A549 (cell line): ENCODE data around the gene TMEM156. TPM values are rescaled to one million over a fixed set of nuclear protein-coding genes. Genes with fewer than 3 reads are reported as not detected.

Experiments used
- ATAC-seq, 2 experiments: fragments of 200-7000 bp in 1 of 2; fragments of >200 bp in 1 of 2; cut with Nextera tagmentation in 1 of 2; cut with Tn5 transposase in 1 of 2; 3 replicates each; pipeline versions ENCODE4 v1.8.0 to v1.9.1; 2018 to 2020; ENCODE audit warnings: mild to moderate bottlenecking in 1 of 2, moderate library complexity in 1 of 2
- CTCF ChIA-PET: fragments of 300-600 bp; sonication (Branson Sonifier 250); formaldehyde crosslinking; extraction: SDS; loops from one replicate; lab custom pipeline; 2021; ENCODE audit warnings: antibody characterized with exemption, inconsistent platforms; lab: Yijun Ruan, JAX
- POLR2A ChIA-PET: fragments of 350-600 bp; formaldehyde crosslinking; extraction: SDS; loops from one replicate; lab custom pipeline; 2021; ENCODE audit warnings: antibody characterized with exemption, inconsistent platforms; lab: Yijun Ruan, JAX
- DNase-seq, 2 experiments: peaks; one replicate each; pipeline versions ENCODE4 v3.0.0 to v3.0.0-alpha.2; 2011 to 2016; ENCODE audit warnings: low read depth in 1 of 2, low spot score in 1 of 2
- FAIRE-seq: peaks from 2 replicates; lab custom pipeline; 2011; peaks lifted over from hg19 to GRCh38; lab: Jason Lieb, UNC
- H3K27ac ChIP-seq, 2 experiments: fragments of >200 bp; sonication (Bioruptor Twin); formaldehyde crosslinking; 3 replicates each; pipeline ENCODE4 v1.5.1; 2016 to 2017
- H3K4me1 ChIP-seq: fragments of >200 bp; sonication (Bioruptor Twin); formaldehyde crosslinking; 3 replicates; pipeline ENCODE4 v1.6.1; 2016
- H3K4me2 ChIP-seq: fragments of >200 bp; sonication (Bioruptor Twin); formaldehyde crosslinking; 3 replicates; pipeline ENCODE4 v1.6.1; 2016
- H3K4me3 ChIP-seq: fragments of >200 bp; sonication (Bioruptor Twin); formaldehyde crosslinking; 3 replicates; pipeline ENCODE4 v1.5.1; 2016
- H3K9me3 ChIP-seq: fragments of >200 bp; sonication (Bioruptor Twin); formaldehyde crosslinking; 3 replicates; pipeline ENCODE4 v1.6.1; 2016
- BHLHE40 ChIP-seq: IDR thresholded peaks from 2 replicates; pipeline ENCODE4 v1.6.1; 2012; ENCODE audit warnings: low read depth, low read length, inconsistent platforms
- CBX8 ChIP-seq: fragments of 200-600 bp; sonication (generic); IDR thresholded peaks from 2 replicates; pipeline ENCODE4 v1.6.1; 2016
- EP300 ChIP-seq, 2 experiments: fragments of >200 bp; sonication (Bioruptor Twin); formaldehyde crosslinking; IDR thresholded peaks; 2 replicates in 1 of 2; 3 replicates in 1 of 2; pipeline ENCODE4 v1.6.1; 2016 to 2017
- ESRRA ChIP-seq: fragments of 150-350 bp; IDR thresholded peaks from 2 replicates; pipeline ENCODE4 v1.6.1; 2014; ENCODE audit warnings: mild to moderate bottlenecking, low read length, borderline replicate concordance
- FOSB ChIP-seq: fragments of 250-450 bp; sonication (Bioruptor Pico); IDR thresholded peaks from 2 replicates; pipeline ENCODE4 v1.5.0; 2020; ENCODE audit warnings: mild to moderate bottlenecking, moderate library complexity
- FOSL2 ChIP-seq, 2 experiments: fragments of 450-650 bp in 1 of 2; fragments of >200 bp in 1 of 2; sonication (Bioruptor Twin) in 1 of 2; formaldehyde crosslinking; IDR thresholded peaks; 2 replicates each; pipeline versions ENCODE4 v1.5.0 to v1.6.1; 2016 to 2020; ENCODE audit warnings: mild to moderate bottlenecking in 1 of 2, moderate library complexity in 1 of 2
- GATA3 ChIP-seq: IDR thresholded peaks from 2 replicates; pipeline ENCODE4 v1.6.1; 2012; ENCODE audit warnings: borderline replicate concordance
- HEYL ChIP-seq: fragments of 250-450 bp; sonication (Bioruptor Pico); IDR thresholded peaks from 2 replicates; pipeline ENCODE4 v1.8.0; 2021; ENCODE audit warnings: mild to moderate bottlenecking, moderate library complexity
- HOXA7 ChIP-seq: fragments of 250-450 bp; sonication (Bioruptor Pico); IDR thresholded peaks from 2 replicates; pipeline ENCODE4 v1.5.0; 2020; ENCODE audit warnings: mild to moderate bottlenecking, moderate library complexity
- HOXB5 ChIP-seq: fragments of 250-450 bp; sonication (Bioruptor Pico); IDR thresholded peaks from 2 replicates; pipeline ENCODE4 v1.5.0; 2020; ENCODE audit warnings: mild to moderate bottlenecking, moderate library complexity
- KDM1A ChIP-seq: fragments of 200-600 bp; sonication (generic); IDR thresholded peaks from 2 replicates; pipeline ENCODE4 v1.6.1; 2016; ENCODE audit warnings: low read depth, mild to moderate bottlenecking
- MYC ChIP-seq: IDR thresholded peaks from 2 replicates; pipeline ENCODE4 v1.6.1; 2012; ENCODE audit warnings: mild to moderate bottlenecking, inconsistent platforms, low read length, improper control_type of control experiment, borderline replicate concordance
- NR3C1 ChIP-seq: fragments of >200 bp; sonication (Bioruptor Twin); formaldehyde crosslinking; IDR thresholded peaks from 3 replicates; pipeline ENCODE4 v1.6.1; 2017
- REST ChIP-seq: fragments of 200-600 bp; sonication (generic); IDR thresholded peaks from 2 replicates; pipeline ENCODE4 v1.6.1; 2016; ENCODE audit warnings: antibody characterized with exemption, mild to moderate bottlenecking, moderate library complexity
- RFX5 ChIP-seq: fragments of 450-650 bp; IDR thresholded peaks from 2 replicates; pipeline ENCODE4 v1.7.1; 2014; ENCODE audit warnings: antibody characterized with exemption, mild to moderate bottlenecking, moderate library complexity
- TFCP2L1 ChIP-seq: fragments of 250-450 bp; sonication (Bioruptor Pico); IDR thresholded peaks from 2 replicates; pipeline ENCODE4 v1.5.0; 2021; ENCODE audit warnings: mild to moderate bottlenecking
- TP53 ChIP-seq: fragments of 250-450 bp; sonication (Bioruptor Pico); IDR thresholded peaks from 2 replicates; pipeline ENCODE4 v1.5.0; 2021; ENCODE audit warnings: mild to moderate bottlenecking, moderate library complexity
- ZC3H11A ChIP-seq: fragments of 450-650 bp; IDR thresholded peaks from 2 replicates; pipeline ENCODE4 v1.6.1; 2014; ENCODE audit warnings: antibody characterized with exemption, mild to moderate bottlenecking
- WGBS: methylation state at CpG from one replicate; pipeline ENCODE4 v1.1.6; 2017; ENCODE audit errors: missing lambda C conversion rate; 5-methylcytosine and 5-hydroxymethylcytosine counted together
- polyA plus RNA-seq, 4 experiments: library from polyadenylated mRNA; depleted of rRNA in 3 of 4; stranded (reverse); fragments of >200 nt; fragmentation: RNase III in 1 of 4; extraction: RNeasy Plus Mini Kit Qiagen cat#74134 plus additional on column Dnase treatment in 1 of 4; gene quantifications; 2 replicates in 3 of 4; 3 replicates in 1 of 4; pipeline ENCODE4 v1.2.3, GENCODE V29; 2011 to 2017
- TF ChIP-seq, protein P1 (sequence below): fragments of 250-450 bp; sonication (Bioruptor Pico); IDR thresholded peaks from 2 replicates; pipeline ENCODE4 v1.5.0; 2020; ENCODE audit warnings: low read depth, mild to moderate bottlenecking, moderate library complexity
- TF ChIP-seq, protein P2 (sequence below): fragments of >200 bp; sonication (Bioruptor Twin); formaldehyde crosslinking; IDR thresholded peaks from 3 replicates; pipeline ENCODE4 v1.5.1; 2016
- TF ChIP-seq, protein P3 (sequence below): fragments of 150-350 bp; IDR thresholded peaks from 2 replicates; pipeline ENCODE4 v1.6.1; 2014; ENCODE audit warnings: low read depth, mild to moderate bottlenecking, low read length

TMEM156 gene
- polyA plus RNA-seq, 2 of the 4 experiments (the other 2 are of a cell fraction) = 10.4 to 45.1 TPM

DNA sequence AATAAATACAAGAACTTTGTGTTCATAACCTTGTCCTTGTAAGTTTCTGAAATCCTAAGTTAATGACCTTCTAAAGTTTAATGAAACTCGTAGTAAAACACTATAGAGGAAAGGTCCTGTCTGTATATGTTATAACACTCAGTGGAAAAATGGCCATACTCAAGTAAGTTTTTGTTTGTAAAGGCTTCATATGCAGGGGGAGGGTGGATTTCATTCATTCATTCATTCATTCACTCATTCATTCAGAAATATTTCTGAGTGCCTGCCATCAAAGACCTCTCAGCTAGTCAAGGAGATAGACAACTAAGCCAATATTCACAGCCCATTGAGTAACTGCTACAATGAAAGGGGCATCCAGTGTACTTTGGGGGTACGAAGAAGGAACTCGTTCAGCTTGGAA is 6.9 kb upstream of the TMEM156 start:
- WGBS = 91% methylated on average over 3 of the region's 3 CpGs
- Histone ChIP-seq H3K4me3 (no peak overlapping the region), H3K9me3 (no peaks in the 10 kb centered on the region), H3K4me1 (peaks cover 62% of the 10 kb centered on the region), H3K4me2 (no peak overlapping the region), H3K27ac (peak overlapping the region; percentile 24 to 65; a peak in 2 of 6 replicates)
- no peak for TF ChIP-seq RFX5
- no peak for TF ChIP-seq ZC3H11A
- no peak for TF ChIP-seq FOSB (CRISPR knock-in tag)
- TF ChIP-seq MYC = no peak
- TF ChIP-seq NR3C1 = no peak
- TF ChIP-seq, protein P1, sequence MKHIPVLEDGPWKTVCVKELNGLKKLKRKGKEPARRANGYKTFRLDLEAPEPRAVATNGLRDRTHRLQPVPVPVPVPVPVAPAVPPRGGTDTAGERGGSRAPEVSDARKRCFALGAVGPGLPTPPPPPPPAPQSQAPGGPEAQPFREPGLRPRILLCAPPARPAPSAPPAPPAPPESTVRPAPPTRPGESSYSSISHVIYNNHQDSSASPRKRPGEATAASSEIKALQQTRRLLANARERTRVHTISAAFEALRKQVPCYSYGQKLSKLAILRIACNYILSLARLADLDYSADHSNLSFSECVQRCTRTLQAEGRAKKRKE (CRISPR knock-in tag) = no peak
- TF ChIP-seq TP53 = no peak
- FAIRE-seq (no peak), DNase-seq (no peak), ATAC-seq (no peak)
- ChIA-PET CTCF (interaction anchor here (1.3 kb wide), 1 partner anchor 97 kb away, joined by 4 read pairs; no protein-coding TSS in a partner anchor), POLR2A (no interaction called here)

- peak overlapping the region; percentile 83 for H3K4me2 ChIP-seq
- ATAC-seq (peak; percentile 27; a peak in 3 of 6 replicates), FAIRE-seq (no peak), DNase-seq (peak in 1 of 2 experiments; percentile 23)
- H3K4me1 ChIP-seq = peaks cover 64% of the 10 kb centered on the region
- 7% methylated on average over 3 of the region's 3 CpGs for WGBS
- no peak overlapping the region for H3K4me3 ChIP-seq
- H3K9me3 ChIP-seq = no peaks in the 10 kb centered on the region
- peak overlapping the region; percentile 87 to 91 for H3K27ac ChIP-seq
- CTCF ChIA-PET = no interaction called here
- POLR2A ChIA-PET = no interaction called here
- no peak for TF ChIP-seq CBX8
- TF ChIP-seq, protein P2, sequence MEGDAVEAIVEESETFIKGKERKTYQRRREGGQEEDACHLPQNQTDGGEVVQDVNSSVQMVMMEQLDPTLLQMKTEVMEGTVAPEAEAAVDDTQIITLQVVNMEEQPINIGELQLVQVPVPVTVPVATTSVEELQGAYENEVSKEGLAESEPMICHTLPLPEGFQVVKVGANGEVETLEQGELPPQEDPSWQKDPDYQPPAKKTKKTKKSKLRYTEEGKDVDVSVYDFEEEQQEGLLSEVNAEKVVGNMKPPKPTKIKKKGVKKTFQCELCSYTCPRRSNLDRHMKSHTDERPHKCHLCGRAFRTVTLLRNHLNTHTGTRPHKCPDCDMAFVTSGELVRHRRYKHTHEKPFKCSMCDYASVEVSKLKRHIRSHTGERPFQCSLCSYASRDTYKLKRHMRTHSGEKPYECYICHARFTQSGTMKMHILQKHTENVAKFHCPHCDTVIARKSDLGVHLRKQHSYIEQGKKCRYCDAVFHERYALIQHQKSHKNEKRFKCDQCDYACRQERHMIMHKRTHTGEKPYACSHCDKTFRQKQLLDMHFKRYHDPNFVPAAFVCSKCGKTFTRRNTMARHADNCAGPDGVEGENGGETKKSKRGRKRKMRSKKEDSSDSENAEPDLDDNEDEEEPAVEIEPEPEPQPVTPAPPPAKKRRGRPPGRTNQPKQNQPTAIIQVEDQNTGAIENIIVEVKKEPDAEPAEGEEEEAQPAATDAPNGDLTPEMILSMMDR = no peak
- no peak for TF ChIP-seq ESRRA
- TF ChIP-seq KDM1A = no peak
- no peak for TF ChIP-seq REST
- TF ChIP-seq, protein P3, sequence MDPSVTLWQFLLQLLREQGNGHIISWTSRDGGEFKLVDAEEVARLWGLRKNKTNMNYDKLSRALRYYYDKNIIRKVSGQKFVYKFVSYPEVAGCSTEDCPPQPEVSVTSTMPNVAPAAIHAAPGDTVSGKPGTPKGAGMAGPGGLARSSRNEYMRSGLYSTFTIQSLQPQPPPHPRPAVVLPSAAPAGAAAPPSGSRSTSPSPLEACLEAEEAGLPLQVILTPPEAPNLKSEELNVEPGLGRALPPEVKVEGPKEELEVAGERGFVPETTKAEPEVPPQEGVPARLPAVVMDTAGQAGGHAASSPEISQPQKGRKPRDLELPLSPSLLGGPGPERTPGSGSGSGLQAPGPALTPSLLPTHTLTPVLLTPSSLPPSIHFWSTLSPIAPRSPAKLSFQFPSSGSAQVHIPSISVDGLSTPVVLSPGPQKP = no peak
- no peak for TF ChIP-seq FOSB (CRISPR knock-in tag)
- no peak for TF ChIP-seq HOXA7 (CRISPR knock-in tag)
- TF ChIP-seq BHLHE40 = no peak
- no peak for TF ChIP-seq HOXB5 (CRISPR knock-in tag)
- TF ChIP-seq GATA3 = no peak
- TF ChIP-seq MYC = no peak
- TF ChIP-seq HEYL = no peak
- TF ChIP-seq, protein P1 (CRISPR knock-in tag) = no peak
- TF ChIP-seq EP300 (IDR thresholded peaks at IDR 0.05) = no peak
- TF ChIP-seq NR3C1 = no peak
- TF ChIP-seq TFCP2L1 (CRISPR knock-in tag) = no peak
- TF ChIP-seq FOSL2 (IDR thresholded peaks at IDR 0.05) = no peak
- TF ChIP-seq FOSL2 (CRISPR knock-in tag; IDR thresholded peaks at IDR 0.05) = no peak
Observed at GRCh38 chr4:39037941-39038340, 5.7 kb upstream of the TMEM156 start.
